ENCODE data around the gene KIF5B. TPM values are rescaled to one million over a fixed set of nuclear protein-coding genes. Genes with fewer than 3 reads are reported as not detected.

The KIF5B gene
- polyA plus RNA-seq, 1 experiment = 28.8 TPM

- Histone ChIP-seq H3K27me3 (ENCODE audit: control insufficient read depth, insufficient read depth, low read length) (no peaks in the 10 kb centered on the region), H3K36me3 (ENCODE audit: control insufficient read depth, insufficient read depth, low read length) (peaks cover 4% of the 10 kb centered on the region), H3K4me3 (ENCODE audit: low read depth, low read length) (no peak overlapping the region)
- TF ChIP-seq CTCF (IDR thresholded peaks at IDR 0.05; ENCODE audit: insufficient read depth, low read depth, low read length) = no peak
- POLR2A ChIA-PET = no interaction called here
- no peak for DNase-seq (ENCODE audit: low read depth)
- CTCF ChIA-PET = interaction anchor here (0.9 kb wide), 1 partner anchor 52 kb away, joined by 3 read pairs; no protein-coding TSS in a partner anchor
Measured at GRCh38 chr10:32041290-32042028, 14.8 kb downstream of the KIF5B start.

GRCh38 chr10:32039734-32040133 lies 16.5 kb downstream of the KIF5B start:
- Histone ChIP-seq H3K36me3 (ENCODE audit: control insufficient read depth, insufficient read depth, low read length) (peaks cover 5% of the 10 kb centered on the region), H3K4me3 (ENCODE audit: low read depth, low read length) (no peak overlapping the region), H3K27me3 (ENCODE audit: control insufficient read depth, insufficient read depth, low read length) (no peaks in the 10 kb centered on the region)
- no peak for TF ChIP-seq CTCF (IDR thresholded peaks at IDR 0.05; ENCODE audit: insufficient read depth, low read depth, low read length)
- CTCF ChIA-PET = no interaction called here
- POLR2A ChIA-PET = no interaction called here
- no peak for DNase-seq (ENCODE audit: low read depth)

- no peak for DNase-seq (ENCODE audit: low read depth)
- ChIA-PET CTCF (no interaction called here), POLR2A (no interaction called here)
- H3K36me3 ChIP-seq (ENCODE audit: control insufficient read depth, insufficient read depth, low read length) = peaks cover 5% of the 10 kb centered on the region
- no peak overlapping the region for H3K4me3 ChIP-seq (ENCODE audit: low read depth, low read length)
- no peaks in the 10 kb centered on the region for H3K27me3 ChIP-seq (ENCODE audit: control insufficient read depth, insufficient read depth, low read length)
- no peak for TF ChIP-seq CTCF (IDR thresholded peaks at IDR 0.05; ENCODE audit: insufficient read depth, low read depth, low read length)
Measured at GRCh38 chr10:32038777-32039176, 17.4 kb downstream of the KIF5B start.

- CTCF ChIA-PET = interaction anchor here (1.6 kb wide), 1 partner anchor 14 kb away, joined by 3 read pairs; no protein-coding TSS in a partner anchor
- H3K36me3 ChIP-seq (ENCODE audit: control insufficient read depth, insufficient read depth, low read length) = peaks cover 11% of the 10 kb centered on the region
Measured at GRCh38 chr10:32036922-32037321, 19.3 kb downstream of the KIF5B start.

GRCh38 chr10:32035038-32035437 lies 21.2 kb downstream of the KIF5B start:
- CTCF ChIA-PET = interaction anchor here (1.0 to 1.2 kb wide), 3 partner anchors 17 to 198 kb away, joined by 3 to 4 read pairs (median 3); no protein-coding TSS in a partner anchor

More at GRCh38 chr10:32036922-32037321, 19.3 kb downstream of the KIF5B start:
- no peak for DNase-seq (ENCODE audit: low read depth)
- Histone ChIP-seq H3K4me3 (ENCODE audit: low read depth, low read length) (no peak overlapping the region), H3K27me3 (ENCODE audit: control insufficient read depth, insufficient read depth, low read length) (no peaks in the 10 kb centered on the region)
- POLR2A ChIA-PET = no interaction called here
- TF ChIP-seq CTCF (IDR thresholded peaks at IDR 0.05; ENCODE audit: insufficient read depth, low read depth, low read length) = no peak

More at GRCh38 chr10:32035038-32035437, 21.2 kb downstream of the KIF5B start:
- POLR2A ChIA-PET = no interaction called here
- DNase-seq (ENCODE audit: low read depth) = no peak
- Histone ChIP-seq H3K4me3 (ENCODE audit: low read depth, low read length) (no peak overlapping the region), H3K36me3 (ENCODE audit: control insufficient read depth, insufficient read depth, low read length) (peaks cover 11% of the 10 kb centered on the region), H3K27me3 (ENCODE audit: control insufficient read depth, insufficient read depth, low read length) (no peaks in the 10 kb centered on the region)
- TF ChIP-seq CTCF (IDR thresholded peaks at IDR 0.05; ENCODE audit: insufficient read depth, low read depth, low read length) = no peak
